ENCODE data around the gene MYMK.

The MYMK gene

DNA sequence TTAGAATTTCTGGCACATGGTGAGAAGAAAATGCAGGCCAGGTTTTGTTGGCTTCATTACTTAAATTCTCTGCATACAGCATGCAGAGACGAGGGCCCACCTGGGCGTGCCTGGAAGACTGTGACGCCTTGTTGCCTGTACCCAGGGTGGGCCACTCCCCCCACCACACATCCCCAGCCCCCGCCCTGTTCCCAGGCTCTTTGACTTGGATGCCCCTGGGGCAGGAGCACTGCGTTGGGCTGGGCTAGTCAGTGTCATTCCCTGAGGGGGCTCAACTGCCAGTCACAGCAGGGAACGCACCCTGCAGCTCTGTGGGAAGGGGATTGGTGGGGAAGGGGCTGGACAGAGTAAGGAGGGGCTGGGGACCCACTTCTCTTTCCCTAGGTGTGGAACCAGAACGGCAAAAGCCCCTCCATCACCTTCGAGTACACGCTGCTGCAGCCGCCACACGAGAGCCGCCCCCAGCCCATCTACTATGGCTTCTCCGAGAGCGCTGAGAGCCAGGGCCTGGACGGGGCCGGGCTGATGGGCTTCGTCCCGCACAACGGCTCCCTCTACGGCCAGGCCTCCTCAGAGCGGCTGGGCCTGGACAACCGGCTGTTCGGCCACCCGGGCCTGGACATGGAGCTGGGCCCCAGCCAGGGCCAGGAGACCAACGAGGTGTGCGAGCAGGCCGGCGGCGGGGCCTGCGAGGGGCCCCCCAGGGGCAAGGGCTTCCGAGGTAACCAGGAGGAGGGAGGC, 29.4 kb upstream of the MYMK start:
- Histone ChIP-seq H3K9ac (ENCODE audit: low read length) (no peak overlapping the region), H3K36me3 (ENCODE audit: control insufficient read depth, insufficient read depth, low read length) (no peaks in the 10 kb centered on the region), H3K4me1 (ENCODE audit: control insufficient read depth, insufficient read depth, low read length) (peaks cover 11% of the 10 kb centered on the region), H3K4me3 (ENCODE audit: low read length) (no peak overlapping the region), H3K9me3 (ENCODE audit: control insufficient read depth, low read length) (no peaks in the 10 kb centered on the region), H3K27me3 (ENCODE audit: control insufficient read depth, insufficient read depth, low read length) (no peaks in the 10 kb centered on the region)

DNA sequence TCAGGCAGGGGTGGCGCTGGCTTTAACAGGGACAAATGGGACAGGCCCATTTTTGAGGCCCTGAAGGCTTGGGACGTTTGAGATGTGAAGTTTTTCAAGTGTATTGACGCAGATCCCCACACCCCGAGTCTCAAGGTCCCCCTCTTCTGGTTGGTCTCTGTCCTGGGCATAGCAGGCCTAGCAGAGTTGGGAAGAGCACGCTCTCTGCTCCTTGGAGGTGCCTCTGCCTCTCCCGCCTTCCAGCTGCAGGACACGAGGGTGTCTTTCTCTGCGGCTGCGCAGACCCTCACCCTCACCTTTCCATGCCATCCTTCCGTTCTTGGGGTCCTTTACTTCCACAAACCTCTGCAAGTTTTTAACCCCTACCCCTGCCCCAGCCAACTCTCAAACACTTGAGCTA, 28.4 kb upstream of the MYMK start:
- Histone ChIP-seq H3K4me1 (ENCODE audit: control insufficient read depth, insufficient read depth, low read length) (peaks cover 2% of the 10 kb centered on the region), H3K36me3 (ENCODE audit: control insufficient read depth, insufficient read depth, low read length) (no peaks in the 10 kb centered on the region), H3K4me3 (ENCODE audit: low read length) (no peak overlapping the region), H3K27me3 (ENCODE audit: control insufficient read depth, insufficient read depth, low read length) (no peaks in the 10 kb centered on the region), H3K9me3 (ENCODE audit: control insufficient read depth, low read length) (no peaks in the 10 kb centered on the region), H3K9ac (ENCODE audit: low read length) (no peak overlapping the region)

DNA sequence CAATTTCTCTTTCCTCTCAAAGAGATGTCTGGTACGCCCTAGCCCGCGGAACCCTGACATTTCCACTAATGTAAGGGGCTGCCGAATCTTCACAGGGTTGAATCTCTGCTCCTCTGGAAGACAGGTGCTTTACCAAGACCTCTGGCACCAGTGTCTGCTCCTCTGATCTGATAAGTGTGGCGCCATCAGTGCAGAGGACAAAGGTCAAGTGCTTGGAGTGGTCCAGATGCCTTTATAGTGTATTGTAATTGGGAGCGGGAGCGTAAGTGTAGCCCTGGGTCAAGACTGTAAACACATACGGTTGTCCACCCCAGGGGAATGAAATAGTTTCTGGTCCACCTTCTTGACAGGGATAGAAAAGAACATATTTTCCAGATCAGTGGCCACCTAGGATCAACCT, 27.5 kb upstream of the MYMK start:
- no peak overlapping the region for H3K4me3 ChIP-seq (ENCODE audit: low read length)
- H3K9ac ChIP-seq (ENCODE audit: low read length) = no peak overlapping the region
- H3K27me3 ChIP-seq (ENCODE audit: control insufficient read depth, insufficient read depth, low read length) = no peaks in the 10 kb centered on the region
- H3K9me3 ChIP-seq (ENCODE audit: control insufficient read depth, low read length) = no peaks in the 10 kb centered on the region
- no peaks in the 10 kb centered on the region for H3K4me1 ChIP-seq (ENCODE audit: control insufficient read depth, insufficient read depth, low read length)
- no peaks in the 10 kb centered on the region for H3K36me3 ChIP-seq (ENCODE audit: control insufficient read depth, insufficient read depth, low read length)

DNA sequence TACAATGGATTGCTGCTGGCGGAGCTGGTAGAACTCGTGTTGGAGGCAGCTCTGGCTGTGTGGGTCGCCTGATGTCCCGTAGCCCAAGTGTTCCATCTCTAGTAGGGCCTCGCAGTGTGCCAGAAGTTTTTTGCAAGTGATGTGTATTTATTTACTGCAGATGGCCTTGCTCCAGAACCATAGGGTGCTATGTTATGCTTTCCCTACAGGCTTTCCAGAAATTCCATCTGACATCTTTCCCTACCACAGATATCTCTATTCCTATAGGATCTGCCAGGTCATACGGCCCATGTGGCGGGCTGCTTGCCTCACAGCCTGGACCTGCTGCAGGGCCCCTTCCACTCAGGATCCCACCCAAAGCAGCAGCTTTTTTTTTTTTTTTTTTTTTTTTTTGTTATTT, 26.7 kb upstream of the MYMK start:
- Histone ChIP-seq H3K4me1 (ENCODE audit: control insufficient read depth, insufficient read depth, low read length) (no peaks in the 10 kb centered on the region), H3K36me3 (ENCODE audit: control insufficient read depth, insufficient read depth, low read length) (no peaks in the 10 kb centered on the region), H3K9me3 (ENCODE audit: control insufficient read depth, low read length) (no peaks in the 10 kb centered on the region), H3K9ac (ENCODE audit: low read length) (no peak overlapping the region), H3K27me3 (ENCODE audit: control insufficient read depth, insufficient read depth, low read length) (no peaks in the 10 kb centered on the region), H3K4me3 (ENCODE audit: low read length) (no peak overlapping the region)

DNA sequence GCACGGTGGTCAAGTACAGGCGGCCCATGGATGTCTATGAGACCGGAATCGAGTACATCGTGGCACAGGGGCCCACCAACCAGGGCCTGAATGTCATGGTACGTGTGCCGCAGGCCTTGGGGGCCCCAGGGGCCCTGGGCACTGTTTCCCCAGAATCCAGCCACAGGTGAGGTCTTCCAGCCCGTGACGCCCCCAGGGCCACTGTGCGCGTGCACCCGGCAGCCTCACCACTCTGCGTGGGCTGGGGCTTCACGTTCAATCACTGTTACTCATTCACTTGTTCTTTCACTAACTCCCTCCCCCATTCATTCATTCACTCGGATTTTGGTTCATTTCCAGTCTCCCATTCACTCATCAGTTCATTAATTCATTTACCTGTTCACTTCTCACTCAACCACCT, 22.4 kb upstream of the MYMK start:
- H3K36me3 ChIP-seq (ENCODE audit: control insufficient read depth, insufficient read depth, low read length) = no peaks in the 10 kb centered on the region
- no peaks in the 10 kb centered on the region for H3K4me1 ChIP-seq (ENCODE audit: control insufficient read depth, insufficient read depth, low read length)
- no peak overlapping the region for H3K9ac ChIP-seq (ENCODE audit: low read length)
- no peaks in the 10 kb centered on the region for H3K9me3 ChIP-seq (ENCODE audit: control insufficient read depth, low read length)
- no peak overlapping the region for H3K4me3 ChIP-seq (ENCODE audit: low read length)
- no peaks in the 10 kb centered on the region for H3K27me3 ChIP-seq (ENCODE audit: control insufficient read depth, insufficient read depth, low read length)

DNA sequence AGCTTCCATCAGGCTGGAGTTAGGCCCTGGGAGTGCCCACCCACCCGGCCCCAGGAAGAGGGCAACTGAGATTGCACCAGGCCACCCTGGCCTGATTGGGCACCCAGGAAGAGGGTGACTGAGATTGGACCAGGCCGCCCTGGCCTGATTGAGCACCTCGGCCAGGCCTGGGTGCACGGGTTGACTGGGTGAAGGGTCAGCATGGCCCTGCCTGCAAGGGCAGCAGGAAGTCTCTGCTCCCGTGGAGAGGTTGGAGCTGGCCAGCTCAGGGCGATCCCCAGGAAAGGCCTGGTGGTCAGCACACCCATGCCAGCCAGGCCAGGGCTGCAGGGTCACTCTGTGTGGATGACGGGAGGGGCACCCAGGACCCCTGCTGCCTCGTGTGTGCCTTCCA, 21.5 kb upstream of the MYMK start:
- no peaks in the 10 kb centered on the region for H3K27me3 ChIP-seq (ENCODE audit: control insufficient read depth, insufficient read depth, low read length)
- H3K9me3 ChIP-seq (ENCODE audit: control insufficient read depth, low read length) = no peaks in the 10 kb centered on the region
- no peak overlapping the region for H3K9ac ChIP-seq (ENCODE audit: low read length)
- H3K36me3 ChIP-seq (ENCODE audit: control insufficient read depth, insufficient read depth, low read length) = no peaks in the 10 kb centered on the region
- no peak overlapping the region for H3K4me3 ChIP-seq (ENCODE audit: low read length)
- no peaks in the 10 kb centered on the region for H3K4me1 ChIP-seq (ENCODE audit: control insufficient read depth, insufficient read depth, low read length)

DNA sequence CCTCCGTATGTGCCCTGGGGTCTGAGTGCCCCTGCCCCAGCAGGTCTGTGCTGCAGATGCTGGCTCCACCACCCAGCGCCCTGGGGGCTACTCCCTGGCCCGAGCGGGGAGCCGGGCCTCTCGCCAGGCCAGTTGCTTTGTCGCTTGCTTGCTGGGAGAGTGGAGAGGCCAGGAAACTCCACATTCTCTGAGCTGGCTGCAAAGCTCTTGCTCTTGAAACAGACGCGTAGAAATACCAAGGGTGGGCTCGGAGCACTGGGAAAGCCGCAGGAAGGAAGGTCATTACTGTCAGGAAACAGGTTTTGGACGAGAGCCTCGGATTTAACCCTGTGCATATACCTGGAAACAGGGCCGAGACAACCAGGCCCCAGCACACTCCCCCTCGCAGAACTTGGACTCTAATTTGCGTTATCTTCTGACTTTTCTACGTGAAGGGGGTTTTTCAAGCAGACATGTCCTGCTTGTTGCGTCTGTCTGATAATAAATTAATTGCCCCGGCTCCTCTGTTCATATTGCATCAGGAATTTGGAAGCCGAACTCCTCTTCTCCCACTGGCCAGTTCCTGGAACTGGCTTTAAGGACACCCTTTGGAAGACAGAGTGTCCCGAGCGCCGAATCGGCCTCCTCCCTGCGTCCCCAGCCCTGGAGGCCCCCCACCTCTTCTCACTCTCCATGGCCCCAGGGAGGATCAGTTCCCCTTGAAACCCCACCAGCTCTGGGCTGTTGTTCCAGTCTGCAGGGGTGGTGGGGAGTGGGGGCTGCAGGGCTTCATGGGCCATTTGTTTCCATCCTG, 20.9 kb upstream of the MYMK start:
- Histone ChIP-seq H3K4me1 (ENCODE audit: control insufficient read depth, insufficient read depth, low read length) (no peaks in the 10 kb centered on the region), H3K27me3 (ENCODE audit: control insufficient read depth, insufficient read depth, low read length) (peaks cover 2% of the 10 kb centered on the region), H3K9ac (ENCODE audit: low read length) (no peak overlapping the region), H3K4me3 (ENCODE audit: low read length) (no peak overlapping the region), H3K9me3 (ENCODE audit: control insufficient read depth, low read length) (no peaks in the 10 kb centered on the region), H3K36me3 (ENCODE audit: control insufficient read depth, insufficient read depth, low read length) (no peaks in the 10 kb centered on the region)

DNA sequence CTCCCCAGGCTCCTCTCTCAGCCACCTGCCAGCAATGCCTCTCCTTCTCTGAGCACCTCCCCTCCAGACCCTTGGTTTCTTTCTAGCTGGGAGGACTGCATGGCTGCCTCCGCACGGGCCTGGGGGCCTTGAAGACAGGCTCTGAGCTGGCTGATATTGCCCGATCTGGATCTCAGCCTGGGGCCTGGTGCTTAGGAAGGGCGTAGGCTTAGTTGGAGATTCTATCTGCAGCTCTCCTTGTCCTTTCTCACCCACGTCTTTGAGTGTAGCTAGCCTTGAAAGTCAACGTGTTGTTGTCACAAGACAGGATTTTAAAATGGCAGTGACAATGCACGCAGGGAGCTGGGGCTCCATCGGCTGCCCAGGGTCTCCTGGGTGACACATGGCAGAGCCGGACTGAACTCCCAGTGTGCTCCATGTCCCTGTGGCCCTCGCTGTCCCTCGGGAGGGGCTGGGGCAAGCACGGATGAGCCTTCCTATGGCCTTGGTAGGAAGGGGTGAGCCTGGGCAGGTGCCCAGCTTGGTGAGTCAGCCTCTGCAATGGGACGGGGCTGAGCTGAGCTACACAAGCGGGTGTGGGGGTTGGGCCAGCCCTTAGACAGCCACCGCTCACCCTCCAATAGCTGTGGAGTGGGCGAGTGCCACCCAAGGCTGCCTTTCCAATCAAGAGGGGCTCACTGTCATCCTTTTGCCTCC, 19.2 kb upstream of the MYMK start:
- Histone ChIP-seq H3K4me1 (ENCODE audit: control insufficient read depth, insufficient read depth, low read length) (no peaks in the 10 kb centered on the region), H3K4me3 (ENCODE audit: low read length) (no peak overlapping the region), H3K36me3 (ENCODE audit: control insufficient read depth, insufficient read depth, low read length) (no peaks in the 10 kb centered on the region), H3K27me3 (ENCODE audit: control insufficient read depth, insufficient read depth, low read length) (peaks cover 17% of the 10 kb centered on the region), H3K9ac (ENCODE audit: low read length) (no peak overlapping the region), H3K9me3 (ENCODE audit: control insufficient read depth, low read length) (no peaks in the 10 kb centered on the region)

DNA sequence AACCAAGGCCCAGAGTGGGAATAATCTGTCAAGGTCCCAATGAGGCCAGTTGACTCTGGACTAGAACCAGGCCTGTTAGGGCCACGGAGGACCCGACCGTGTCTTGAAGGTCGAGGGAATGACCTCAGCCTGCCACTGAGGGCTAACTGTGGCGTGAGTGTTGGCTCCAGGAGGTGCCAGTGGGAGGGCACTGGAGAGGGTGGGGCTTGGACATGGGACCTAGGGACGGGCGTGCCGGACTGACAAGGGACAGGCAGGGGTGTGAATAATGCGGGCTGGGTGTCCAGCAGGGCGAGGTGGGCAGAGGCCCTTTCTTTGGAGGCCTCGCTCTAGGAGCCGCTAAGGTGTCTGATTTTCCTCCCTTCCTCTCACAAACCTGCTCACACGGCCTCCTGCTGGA, 17.2 kb upstream of the MYMK start:
- no peaks in the 10 kb centered on the region for H3K36me3 ChIP-seq (ENCODE audit: control insufficient read depth, insufficient read depth, low read length)
- H3K27me3 ChIP-seq (ENCODE audit: control insufficient read depth, insufficient read depth, low read length) = peaks cover 17% of the 10 kb centered on the region
- H3K9ac ChIP-seq (ENCODE audit: low read length) = no peak overlapping the region
- no peaks in the 10 kb centered on the region for H3K9me3 ChIP-seq (ENCODE audit: control insufficient read depth, low read length)
- H3K4me1 ChIP-seq (ENCODE audit: control insufficient read depth, insufficient read depth, low read length) = no peaks in the 10 kb centered on the region
- H3K4me3 ChIP-seq (ENCODE audit: low read length) = no peak overlapping the region

DNA sequence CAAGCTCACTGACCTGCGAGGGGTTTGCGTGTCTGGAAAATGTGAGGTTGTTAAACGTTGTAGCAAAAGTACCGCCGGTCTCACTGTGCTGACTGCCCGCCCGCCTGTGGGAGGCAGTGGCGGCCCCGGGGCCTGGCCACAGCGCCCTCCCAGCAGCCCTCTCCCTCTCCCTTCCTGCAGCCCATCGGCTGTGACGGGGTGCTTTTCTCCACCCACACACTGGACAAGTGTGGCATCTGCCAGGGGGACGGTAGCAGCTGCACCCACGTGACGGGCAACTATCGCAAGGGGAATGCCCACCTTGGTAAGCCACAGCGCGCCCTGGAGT, 15.9 kb upstream of the MYMK start:
- Histone ChIP-seq H3K9me3 (ENCODE audit: control insufficient read depth, low read length) (no peaks in the 10 kb centered on the region), H3K4me1 (ENCODE audit: control insufficient read depth, insufficient read depth, low read length) (no peaks in the 10 kb centered on the region), H3K27me3 (ENCODE audit: control insufficient read depth, insufficient read depth, low read length) (peaks cover 17% of the 10 kb centered on the region), H3K36me3 (ENCODE audit: control insufficient read depth, insufficient read depth, low read length) (no peaks in the 10 kb centered on the region), H3K9ac (ENCODE audit: low read length) (no peak overlapping the region), H3K4me3 (ENCODE audit: low read length) (no peak overlapping the region)

DNA sequence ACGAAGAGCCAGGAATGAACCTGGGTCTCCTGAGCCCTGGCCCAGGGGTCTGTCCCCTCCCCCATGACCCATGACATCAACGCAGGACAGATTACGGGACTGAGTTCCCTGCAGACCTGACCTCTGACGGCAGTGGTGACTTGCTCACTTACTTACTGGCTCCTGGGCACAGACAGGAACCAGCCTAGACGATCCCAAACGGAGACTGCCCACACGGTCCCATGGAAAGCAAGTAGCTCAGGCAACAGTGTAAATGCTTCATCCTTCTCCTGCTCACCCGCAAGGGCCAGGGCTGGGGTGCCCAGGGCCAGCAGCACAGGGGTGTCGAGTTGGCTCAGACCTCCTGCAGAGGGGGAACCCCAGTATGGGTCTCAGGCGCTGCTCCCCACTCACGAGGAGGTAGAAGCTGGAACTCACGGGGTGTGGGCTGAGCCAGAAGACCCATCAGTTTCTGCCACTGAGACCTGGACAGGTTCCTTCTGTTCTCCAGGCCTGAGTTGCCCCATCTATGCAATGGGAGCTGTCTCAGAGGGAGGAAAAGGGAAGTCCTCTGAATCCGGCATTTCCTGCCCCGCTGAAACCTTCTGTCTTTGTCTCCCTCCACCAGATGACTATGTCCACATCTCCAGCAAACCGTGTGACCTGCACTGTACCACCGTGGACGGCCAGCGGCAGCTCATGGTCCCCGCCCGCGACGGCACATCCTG, 15.4 kb upstream of the MYMK start:
- Histone ChIP-seq H3K9ac (ENCODE audit: low read length) (no peak overlapping the region), H3K4me3 (ENCODE audit: low read length) (no peak overlapping the region), H3K9me3 (ENCODE audit: control insufficient read depth, low read length) (no peaks in the 10 kb centered on the region)

More for the DNA sequence above, 15.4 kb upstream of the MYMK start:
- no peaks in the 10 kb centered on the region for H3K36me3 ChIP-seq (ENCODE audit: control insufficient read depth, insufficient read depth, low read length)
- peaks cover 17% of the 10 kb centered on the region for H3K27me3 ChIP-seq (ENCODE audit: control insufficient read depth, insufficient read depth, low read length)
- no peaks in the 10 kb centered on the region for H3K4me1 ChIP-seq (ENCODE audit: control insufficient read depth, insufficient read depth, low read length)

All from mucosa of stomach (tissue), 1 donor.